SK-N-SH (cell line): ENCODE results near the gene ZBTB4.

Experiments used
- ELF1 ChIP-seq: IDR thresholded peaks from 2 replicates; pipeline ENCODE4 v1.4.0; 2012
- EP300 ChIP-seq, 2 experiments: IDR thresholded peaks; 2 replicates each; pipeline versions ENCODE4 v1.4.0 to v1.6.1; 2012; ENCODE audit warnings: borderline replicate concordance in 1 of 2, low read depth in 1 of 2, low read length in 1 of 2
- EZH2phosphoT487 ChIP-seq: fragments of 200-600 bp; sonication (generic); IDR thresholded peaks from 2 replicates; pipeline ENCODE4 v1.6.1; 2017; ENCODE audit warnings: low read depth, mixed run types, mild to moderate bottlenecking, antibody characterized with exemption, moderate library complexity, borderline replicate concordance
- FOSL2 ChIP-seq: IDR thresholded peaks from 2 replicates; pipeline ENCODE4 v1.4.0; 2012; ENCODE audit warnings: low read depth, mild to moderate bottlenecking, moderate library complexity, borderline replicate concordance
- FOXJ3 ChIP-seq: sonication (generic); formaldehyde crosslinking; IDR thresholded peaks from 2 replicates; pipeline ENCODE4 v1.5.1; 2020; ENCODE audit warnings: mild to moderate bottlenecking, missing genetic modification reagents
- FOXM1 ChIP-seq: IDR thresholded peaks from 2 replicates; pipeline ENCODE4 v1.4.0; 2012; ENCODE audit warnings: low read depth, mild to moderate bottlenecking
- GABPA ChIP-seq: IDR thresholded peaks from 2 replicates; pipeline ENCODE4 v1.4.0; 2012; ENCODE audit warnings: low read depth, mild to moderate bottlenecking
- GATA2 ChIP-seq: sonication (generic); formaldehyde crosslinking; IDR thresholded peaks from 2 replicates; pipeline ENCODE4 v1.5.0; 2020; ENCODE audit warnings: mild to moderate bottlenecking, missing genetic modification reagents
- NRF1 ChIP-seq: IDR thresholded peaks from 2 replicates; pipeline ENCODE4 v1.6.1; 2012; ENCODE audit warnings: low read depth, mild to moderate bottlenecking, low read length
- POLR2AphosphoS5 ChIP-seq: IDR thresholded peaks from 2 replicates; pipeline ENCODE4 v1.6.1; 2012; ENCODE audit warnings: low read depth, low read length
- TAF1 ChIP-seq: IDR thresholded peaks from 2 replicates; pipeline ENCODE4 v1.6.1; 2012; ENCODE audit warnings: low read depth, mild to moderate bottlenecking, low read length, moderate library complexity, borderline replicate concordance
- TF ChIP-seq, protein P1 (sequence below): fragments of 200-600 bp; sonication (generic); IDR thresholded peaks from 2 replicates; pipeline ENCODE4 v1.6.1; 2017; ENCODE audit warnings: antibody characterized with exemption, mild to moderate bottlenecking, moderate library complexity
- TF ChIP-seq, protein P2 (sequence below): IDR thresholded peaks from 2 replicates; pipeline ENCODE4 v1.4.0; 2012; ENCODE audit warnings: low read depth

DNA sequence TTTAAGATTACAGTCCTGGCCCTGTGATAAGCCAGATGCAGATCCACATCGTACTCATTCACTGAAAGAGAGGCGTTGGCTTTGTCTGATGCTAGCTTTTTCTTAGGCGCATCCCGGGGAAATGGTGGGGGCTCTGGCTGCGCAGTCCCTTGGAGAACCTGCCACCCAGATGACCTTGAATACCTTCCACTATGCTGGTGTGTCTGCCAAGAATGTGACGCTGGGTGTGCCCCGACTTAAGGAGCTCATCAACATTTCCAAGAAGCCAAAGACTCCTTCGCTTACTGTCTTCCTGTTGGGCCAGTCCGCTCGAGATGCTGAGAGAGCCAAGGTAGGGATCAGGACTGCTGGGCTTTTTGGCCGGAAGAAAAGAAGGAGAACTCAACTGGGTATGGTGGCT lies 28.7 kb upstream of the ZBTB4 start:
- TF ChIP-seq ELF1 (no peak), NRF1 (no peak), EZH2phosphoT487 (no peak), GABPA (no peak), EP300 (IDR thresholded peaks at IDR 0.05; ENCODE audit: borderline replicate concordance in 1 of 2, low read depth in 1 of 2, low read length in 1 of 2) (no peak), GATA2 (CRISPR knock-in tag) (no peak), FOXM1 (no peak), TAF1 (no peak), FOSL2 (no peak), FOXJ3 (CRISPR knock-in tag) (no peak), POLR2AphosphoS5 (no peak)
- TF ChIP-seq, protein P1, sequence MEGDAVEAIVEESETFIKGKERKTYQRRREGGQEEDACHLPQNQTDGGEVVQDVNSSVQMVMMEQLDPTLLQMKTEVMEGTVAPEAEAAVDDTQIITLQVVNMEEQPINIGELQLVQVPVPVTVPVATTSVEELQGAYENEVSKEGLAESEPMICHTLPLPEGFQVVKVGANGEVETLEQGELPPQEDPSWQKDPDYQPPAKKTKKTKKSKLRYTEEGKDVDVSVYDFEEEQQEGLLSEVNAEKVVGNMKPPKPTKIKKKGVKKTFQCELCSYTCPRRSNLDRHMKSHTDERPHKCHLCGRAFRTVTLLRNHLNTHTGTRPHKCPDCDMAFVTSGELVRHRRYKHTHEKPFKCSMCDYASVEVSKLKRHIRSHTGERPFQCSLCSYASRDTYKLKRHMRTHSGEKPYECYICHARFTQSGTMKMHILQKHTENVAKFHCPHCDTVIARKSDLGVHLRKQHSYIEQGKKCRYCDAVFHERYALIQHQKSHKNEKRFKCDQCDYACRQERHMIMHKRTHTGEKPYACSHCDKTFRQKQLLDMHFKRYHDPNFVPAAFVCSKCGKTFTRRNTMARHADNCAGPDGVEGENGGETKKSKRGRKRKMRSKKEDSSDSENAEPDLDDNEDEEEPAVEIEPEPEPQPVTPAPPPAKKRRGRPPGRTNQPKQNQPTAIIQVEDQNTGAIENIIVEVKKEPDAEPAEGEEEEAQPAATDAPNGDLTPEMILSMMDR: no peak
- TF ChIP-seq, protein P2, sequence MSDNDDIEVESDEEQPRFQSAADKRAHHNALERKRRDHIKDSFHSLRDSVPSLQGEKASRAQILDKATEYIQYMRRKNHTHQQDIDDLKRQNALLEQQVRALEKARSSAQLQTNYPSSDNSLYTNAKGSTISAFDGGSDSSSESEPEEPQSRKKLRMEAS: no peak
